Immature natural killer cell (primary cell): ENCODE data around the gene PPP1R3C. TPM values are rescaled to one million over a fixed set of nuclear protein-coding genes. Genes with fewer than 3 reads are reported as not detected.

ENCODE experiments used
- DNase-seq, 3 donors: peaks; one replicate each; pipeline ENCODE4 v3.0.0; 2022; ENCODE audit warnings: mixed read lengths in 1 of 3
- H3K27ac Mint-ChIP-seq, 6 donors: one replicate each; pipeline ENCODE4 v1.8.0; 2020; ENCODE audit warnings: mixed read lengths in 6 of 6, mild to moderate bottlenecking in 5 of 6, inconsistent platforms in 4 of 6, moderate library complexity in 3 of 6
- H3K27me3 Mint-ChIP-seq, 3 donors: one replicate each; pipeline ENCODE4 v1.8.0; 2020 to 2021; ENCODE audit warnings: low read depth in 3 of 3, mild to moderate bottlenecking in 3 of 3, mixed read lengths in 3 of 3, moderate library complexity in 3 of 3, inconsistent platforms in 1 of 3
- H3K36me3 Mint-ChIP-seq, 3 donors: one replicate each; pipeline ENCODE4 v1.8.0; 2020; ENCODE audit warnings: mixed read lengths in 3 of 3, inconsistent platforms in 2 of 3, mild to moderate bottlenecking in 2 of 3
- H3K4me1 Mint-ChIP-seq, 2 donors: one replicate each; pipeline ENCODE4 v1.8.0; 2020; ENCODE audit warnings: inconsistent platforms in 2 of 2, mild to moderate bottlenecking in 2 of 2, mixed read lengths in 2 of 2, moderate library complexity in 1 of 2
- H3K4me3 Mint-ChIP-seq, 5 donors: one replicate each; pipeline ENCODE4 v1.8.0; 2020; ENCODE audit warnings: mild to moderate bottlenecking in 5 of 5, mixed read lengths in 5 of 5, inconsistent platforms in 3 of 5, moderate library complexity in 3 of 5
- H3K9me3 Mint-ChIP-seq, 6 donors: one replicate each; pipeline ENCODE4 v1.8.0; 2020; ENCODE audit warnings: mild to moderate bottlenecking in 6 of 6, mixed read lengths in 6 of 6, inconsistent platforms in 4 of 6, moderate library complexity in 3 of 6
- polyA plus RNA-seq, 3 donors: library from polyadenylated mRNA; unstranded; fragments of 300-500 nt; fragmentation: Illumina TruSeq; gene quantifications; one replicate each; pipeline ENCODE4 v1.2.3, GENCODE V29; 2021

The PPP1R3C gene
- polyA plus RNA-seq, 3 donors from 2014 or later = not detected

DNA sequence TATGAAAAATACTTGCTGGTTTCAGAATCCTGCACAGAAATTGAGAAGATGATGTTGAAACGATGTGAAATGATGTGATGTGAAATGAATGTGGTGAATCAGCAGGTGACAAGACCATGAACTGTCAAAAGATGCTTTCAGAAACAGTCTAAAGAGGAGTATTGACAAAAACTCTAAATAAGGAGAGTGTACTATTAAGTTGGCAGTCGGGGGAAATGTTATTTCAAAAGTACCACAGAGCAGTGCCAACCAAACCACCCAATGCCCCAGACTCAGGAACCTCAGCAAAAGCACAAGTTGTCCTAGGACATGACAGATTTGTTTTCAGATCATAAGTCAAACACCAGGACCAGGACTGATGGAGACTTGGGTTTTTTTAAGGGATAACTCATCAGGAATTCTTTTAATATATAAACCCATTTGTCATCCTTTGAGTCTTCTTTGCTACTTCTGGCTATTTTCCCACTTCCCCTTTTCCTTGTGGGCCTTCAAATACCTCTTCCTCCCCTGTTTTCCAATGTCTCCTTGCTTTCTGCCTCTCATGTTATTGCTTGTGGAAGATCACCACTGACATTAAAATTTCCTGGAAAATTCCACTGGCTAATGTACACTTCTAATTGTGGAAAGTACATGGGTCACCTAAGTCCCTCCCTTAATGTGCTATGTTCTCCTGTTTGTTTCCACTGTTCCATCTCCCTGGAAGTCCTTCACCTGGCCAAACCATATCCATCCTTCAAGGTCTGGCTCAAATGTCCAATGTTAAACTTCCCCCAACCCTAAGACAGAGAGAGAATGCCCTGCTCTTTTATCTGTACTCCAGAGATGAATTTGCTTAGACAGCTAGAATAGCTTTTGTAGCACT is 10.2 kb upstream of the PPP1R3C start:
- no peak for DNase-seq
- peaks cover 8 to 16% (median 11%) of the 10 kb centered on the region in 3 donors for H3K27me3 Mint-ChIP-seq
- no peaks in the 10 kb centered on the region for H3K4me1 Mint-ChIP-seq
- H3K27ac Mint-ChIP-seq = no peak overlapping the region
- H3K36me3 Mint-ChIP-seq = no peaks in the 10 kb centered on the region
- H3K4me3 Mint-ChIP-seq = no peak overlapping the region
- peaks cover 0 to 1% (median 0%) of the 10 kb centered on the region in 6 donors for H3K9me3 Mint-ChIP-seq

DNA sequence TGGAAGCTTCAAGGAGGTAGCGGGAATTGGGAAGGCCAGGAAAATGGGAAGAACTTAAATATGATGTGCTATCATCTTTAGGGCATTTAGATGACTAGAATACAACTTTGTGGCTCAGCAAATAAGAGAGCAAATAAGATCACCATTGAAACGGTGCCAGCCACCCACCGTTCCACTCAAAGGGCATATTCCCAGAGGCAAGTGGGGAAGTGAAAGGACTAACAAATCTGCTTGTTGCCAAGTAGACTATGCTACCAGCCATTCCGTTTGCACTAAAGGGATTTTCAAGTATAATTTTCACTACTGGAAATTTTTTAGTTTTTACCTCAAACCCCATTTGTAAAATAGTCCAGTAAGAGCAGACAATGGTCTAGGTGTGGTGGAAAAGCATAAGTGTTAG is 4.0 kb upstream of the PPP1R3C start:
- no peak for DNase-seq
- no peaks in the 10 kb centered on the region for H3K36me3 Mint-ChIP-seq
- peaks cover 5 to 11% of the 10 kb centered on the region in 2 donors for H3K4me1 Mint-ChIP-seq
- H3K4me3 Mint-ChIP-seq = no peak overlapping the region
- H3K9me3 Mint-ChIP-seq = no peaks in the 10 kb centered on the region
- no peak overlapping the region for H3K27ac Mint-ChIP-seq
- peaks cover 8 to 20% (median 17%) of the 10 kb centered on the region in 3 donors for H3K27me3 Mint-ChIP-seq

DNA sequence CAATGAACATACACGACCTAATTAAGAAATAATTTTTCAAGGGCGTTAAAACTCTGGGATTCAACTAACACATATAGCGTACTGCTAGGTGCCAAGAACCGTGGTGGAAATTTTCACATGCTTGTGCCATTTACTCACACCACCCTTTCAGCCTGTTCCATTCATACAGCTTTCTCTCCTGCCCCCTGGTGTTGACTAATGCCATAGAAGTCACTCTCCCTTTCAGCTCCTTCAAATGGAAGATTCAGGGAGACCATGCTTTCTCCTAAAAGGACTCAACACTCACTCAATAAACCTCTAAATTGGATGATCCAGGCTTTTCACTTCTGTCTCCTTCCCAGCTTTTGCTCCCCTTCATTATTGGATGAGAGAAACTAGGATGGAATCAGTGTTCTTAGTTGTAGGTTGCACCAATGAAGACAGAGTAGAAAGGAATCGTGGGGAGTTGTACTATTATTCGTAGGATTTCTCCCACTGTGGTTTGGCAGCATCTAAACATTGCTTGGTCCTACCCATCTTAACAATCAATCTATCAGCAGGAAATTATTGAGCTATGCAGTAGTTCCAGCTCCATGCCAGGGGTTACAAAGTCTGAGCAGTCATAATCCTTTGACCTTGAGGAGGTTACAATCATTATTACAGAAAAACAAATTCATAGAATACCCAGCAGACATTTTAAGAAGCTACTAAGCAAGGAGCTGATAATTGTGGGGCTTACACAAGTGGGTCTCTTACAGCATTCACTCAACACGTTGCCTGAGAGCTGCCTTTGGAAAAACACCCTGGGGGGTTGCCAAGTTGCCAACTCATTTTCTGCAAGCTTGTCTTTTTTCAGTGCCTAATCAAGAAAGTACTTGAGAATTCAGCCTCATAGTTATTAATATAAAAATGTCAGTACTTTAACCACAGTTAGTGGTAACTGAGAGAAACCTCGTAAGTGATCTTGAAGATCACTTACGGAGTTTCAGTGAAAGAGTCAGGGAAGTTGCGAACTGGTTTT is 2.8 kb upstream of the PPP1R3C start:
- Mint-ChIP-seq H3K36me3 (no peaks in the 10 kb centered on the region), H3K27me3 (peaks cover 6 to 22% (median 21%) of the 10 kb centered on the region in 3 donors), H3K4me1 (peaks cover 5 to 11% of the 10 kb centered on the region in 2 donors), H3K4me3 (no peak overlapping the region), H3K9me3 (no peaks in the 10 kb centered on the region), H3K27ac (no peak overlapping the region)
- peak in 2 of 3 donors; percentile 14 for DNase-seq

DNA sequence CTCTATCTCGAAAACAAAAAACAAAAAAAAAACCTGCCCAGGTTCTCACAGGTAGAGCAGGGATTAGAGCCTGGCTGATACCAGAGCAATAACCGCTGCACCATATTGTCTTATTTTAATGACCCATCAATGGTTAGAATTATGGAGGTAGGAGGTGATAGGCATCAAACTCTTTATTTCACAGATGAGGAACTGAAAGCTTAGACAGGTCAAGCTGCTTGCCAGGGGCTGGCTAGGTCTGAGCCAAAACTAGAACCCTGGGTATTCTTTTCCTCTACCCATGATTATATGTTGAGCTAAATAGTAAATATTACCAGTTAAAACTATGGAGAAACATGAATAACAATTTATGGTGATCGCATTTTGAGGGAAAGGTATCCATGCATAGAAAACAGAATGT is 2.0 kb upstream of the PPP1R3C start:
- no peak overlapping the region for H3K27ac Mint-ChIP-seq
- no peaks in the 10 kb centered on the region for H3K9me3 Mint-ChIP-seq
- H3K36me3 Mint-ChIP-seq = no peaks in the 10 kb centered on the region

DNA sequence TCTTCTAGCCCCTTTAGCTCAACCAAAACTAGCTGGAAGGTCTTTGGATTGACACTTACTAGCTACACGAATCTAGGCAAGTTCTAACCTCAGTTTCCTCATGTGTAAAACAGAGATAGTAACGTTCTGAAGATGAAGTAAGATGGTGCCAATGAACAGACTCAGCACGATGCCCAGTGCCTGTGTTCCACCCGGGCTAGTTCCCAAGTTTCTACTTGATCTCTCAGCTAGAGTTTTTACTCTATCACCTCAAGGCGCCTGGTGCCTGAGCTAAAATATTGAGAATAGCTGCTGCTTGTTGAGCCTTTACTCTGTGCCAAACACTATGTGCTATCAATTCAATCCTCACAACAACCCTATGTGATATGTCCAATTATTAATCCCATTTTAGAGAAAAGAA is 1.4 kb upstream of the PPP1R3C start:
- Mint-ChIP-seq H3K4me1 (peaks cover 5 to 11% of the 10 kb centered on the region in 2 donors), H3K4me3 (peak overlapping the region in 1 of 5 donors; percentile 30), H3K9me3 (no peaks in the 10 kb centered on the region), H3K36me3 (no peaks in the 10 kb centered on the region), H3K27me3 (peaks cover 7 to 22% (median 18%) of the 10 kb centered on the region in 3 donors), H3K27ac (no peak overlapping the region)
- no peak for DNase-seq

More for the DNA sequence above, 2.0 kb upstream of the PPP1R3C start:
- Mint-ChIP-seq H3K4me3 (no peak overlapping the region), H3K27me3 (peaks cover 6 to 22% (median 21%) of the 10 kb centered on the region in 3 donors), H3K4me1 (peaks cover 5 to 11% of the 10 kb centered on the region in 2 donors)
- DNase-seq = no peak

DNA sequence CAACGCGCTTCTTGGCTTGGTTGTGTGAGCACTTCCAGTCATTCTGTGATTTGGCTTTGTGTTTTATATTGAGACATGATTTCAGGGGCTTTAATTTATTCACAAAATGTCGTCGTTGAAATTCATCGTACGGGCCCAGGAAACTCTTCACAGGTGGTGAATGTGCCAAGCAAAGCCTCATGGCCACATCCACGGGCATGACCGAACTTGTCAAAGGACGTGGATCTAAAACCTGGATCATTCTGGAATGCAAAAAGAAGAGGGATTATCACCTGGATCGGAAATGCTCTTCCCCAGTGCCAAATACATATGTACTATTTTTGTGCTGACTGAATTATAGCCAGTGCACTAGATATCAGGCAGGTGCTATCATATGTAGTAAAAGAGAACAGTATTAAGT is 2.2 kb downstream of the PPP1R3C start:
- Mint-ChIP-seq H3K27ac (no peak overlapping the region), H3K4me1 (peaks cover 5 to 11% of the 10 kb centered on the region in 2 donors), H3K4me3 (no peak overlapping the region), H3K9me3 (no peaks in the 10 kb centered on the region), H3K36me3 (no peaks in the 10 kb centered on the region), H3K27me3 (peaks cover 7 to 18% (median 15%) of the 10 kb centered on the region in 3 donors)
- DNase-seq = no peak

DNA sequence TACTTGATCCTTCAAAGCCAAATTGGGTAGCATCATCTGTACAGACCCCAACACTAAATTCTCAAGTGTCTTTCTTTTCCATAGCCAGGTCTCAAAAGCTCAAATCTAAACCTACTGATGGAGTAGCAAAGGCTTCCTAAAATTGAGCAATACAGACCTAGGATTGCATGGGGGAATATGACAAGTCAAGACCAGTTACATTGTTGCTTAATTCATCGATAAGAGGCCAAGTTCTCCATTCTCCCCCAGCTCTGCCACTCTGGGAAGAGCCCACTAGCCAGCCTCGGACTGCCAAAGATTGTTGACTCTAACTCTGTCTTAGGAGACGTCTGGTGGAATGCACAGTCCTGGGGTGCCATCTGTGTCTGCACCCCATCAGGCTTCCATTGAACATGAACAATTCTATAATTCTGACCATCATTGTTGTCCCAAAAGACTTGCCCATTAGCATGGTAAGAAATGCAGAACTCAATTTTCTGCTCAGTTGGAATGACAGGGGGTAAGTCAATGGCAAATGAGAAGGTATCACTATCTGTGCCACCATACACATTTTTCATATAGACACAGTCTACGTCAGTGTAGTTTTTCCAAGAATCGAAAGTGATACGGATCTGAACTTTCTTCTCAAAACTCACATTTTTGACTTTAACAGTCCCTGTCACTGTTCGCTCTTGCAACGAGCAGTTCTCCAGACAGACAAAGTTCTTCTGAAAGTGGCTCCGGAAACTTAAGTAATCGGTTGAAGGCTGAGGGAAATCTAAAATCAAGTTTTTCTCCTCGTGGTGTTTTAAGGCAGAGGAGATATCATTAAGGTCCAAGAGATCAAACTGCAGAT is 2.9 kb downstream of the PPP1R3C start:
- H3K27me3 Mint-ChIP-seq = peaks cover 7 to 20% (median 15%) of the 10 kb centered on the region in 3 donors

DNA sequence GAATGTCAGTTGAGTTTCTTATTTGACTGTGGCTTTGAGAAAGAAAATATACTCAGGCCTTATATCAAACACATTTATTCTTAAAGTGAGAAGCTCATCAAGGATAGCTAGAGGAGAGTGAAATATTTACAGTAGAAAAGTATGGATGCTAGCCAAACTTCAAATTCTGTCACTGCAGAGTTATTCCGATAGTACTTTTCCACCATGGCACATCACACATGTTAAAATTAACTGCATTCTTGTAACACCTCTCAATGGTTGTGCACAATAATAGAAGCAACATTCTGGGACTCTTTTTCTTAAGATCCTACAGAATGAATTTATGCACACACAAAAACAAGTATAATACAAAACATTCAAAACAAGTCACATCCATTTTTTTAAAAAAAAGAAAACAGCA is 4.5 kb downstream of the PPP1R3C start:
- H3K27me3 Mint-ChIP-seq = peaks cover 2 to 15% (median 10%) of the 10 kb centered on the region in 3 donors
- H3K4me3 Mint-ChIP-seq = no peak overlapping the region
- no peaks in the 10 kb centered on the region for H3K9me3 Mint-ChIP-seq
- no peak for DNase-seq
- no peaks in the 10 kb centered on the region for H3K36me3 Mint-ChIP-seq
- no peak overlapping the region for H3K27ac Mint-ChIP-seq
- peaks cover 3 to 7% of the 10 kb centered on the region in 2 donors for H3K4me1 Mint-ChIP-seq

More for the DNA sequence above, 2.9 kb downstream of the PPP1R3C start:
- no peaks in the 10 kb centered on the region for H3K36me3 Mint-ChIP-seq
- peaks cover 5 to 11% of the 10 kb centered on the region in 2 donors for H3K4me1 Mint-ChIP-seq
- H3K4me3 Mint-ChIP-seq = no peak overlapping the region
- no peak overlapping the region for H3K27ac Mint-ChIP-seq
- no peaks in the 10 kb centered on the region for H3K9me3 Mint-ChIP-seq
- no peak for DNase-seq

DNA sequence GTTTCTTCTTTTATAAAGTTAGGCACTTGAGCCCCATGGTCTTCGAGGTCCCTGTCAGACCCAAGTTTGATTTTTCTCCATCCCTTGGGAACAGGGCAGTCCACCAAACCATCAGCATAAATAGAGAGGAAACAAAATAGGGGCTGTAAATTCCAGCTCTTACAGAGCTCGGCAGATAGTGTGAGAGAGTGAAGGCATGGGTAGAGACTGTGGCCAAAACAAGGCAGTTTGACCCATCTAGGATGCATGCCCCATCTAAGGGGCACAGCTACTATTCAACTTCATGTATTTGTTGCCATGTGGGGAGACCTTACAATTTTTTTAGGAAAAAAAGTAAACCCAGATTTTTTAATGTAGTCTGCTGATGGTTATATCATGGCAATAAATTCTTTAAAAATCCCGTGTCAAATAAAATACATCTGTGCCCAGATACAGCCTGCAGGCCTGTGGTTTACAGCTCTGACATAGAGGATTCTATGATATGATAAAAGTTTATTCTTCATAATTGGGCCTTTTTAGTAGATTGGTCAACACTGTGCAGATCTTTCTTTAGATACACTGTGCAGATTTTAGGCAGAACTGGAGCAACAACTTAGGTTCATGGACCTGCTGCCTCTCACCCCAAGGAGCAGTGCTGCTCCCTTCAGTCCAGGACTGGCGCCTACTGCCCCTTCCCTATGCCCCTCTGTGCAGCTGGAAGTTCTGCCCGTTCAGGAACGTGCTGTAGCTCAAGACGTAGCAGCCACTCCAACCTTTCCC is 5.3 kb downstream of the PPP1R3C start:
- H3K36me3 Mint-ChIP-seq = no peaks in the 10 kb centered on the region
- H3K9me3 Mint-ChIP-seq = peaks cover 0 to 3% (median 1%) of the 10 kb centered on the region in 6 donors
- H3K27me3 Mint-ChIP-seq = peaks cover 2 to 17% (median 6%) of the 10 kb centered on the region in 3 donors

DNA sequence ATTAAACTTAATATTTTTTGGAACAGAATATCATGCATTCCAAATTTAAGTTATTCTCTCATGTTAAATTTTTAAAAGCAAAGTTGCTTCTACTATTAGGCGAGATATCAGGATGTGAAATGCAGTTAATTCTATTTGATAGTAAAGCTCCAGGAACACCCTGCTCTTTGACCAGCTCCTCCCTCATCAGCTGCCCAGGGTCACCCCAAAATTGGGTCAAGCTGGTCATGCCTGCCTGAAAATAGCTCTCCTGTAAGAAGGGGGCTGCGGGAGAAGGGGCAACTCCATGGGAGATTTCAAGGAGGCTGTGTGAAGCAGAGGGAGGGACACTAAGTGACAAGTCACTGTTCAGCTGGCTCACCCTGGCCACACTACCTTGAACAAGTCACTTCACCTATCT is 5.9 kb downstream of the PPP1R3C start:
- H3K9me3 Mint-ChIP-seq = peaks cover 0 to 5% (median 2%) of the 10 kb centered on the region in 6 donors
- no peak overlapping the region for H3K4me3 Mint-ChIP-seq
- H3K27me3 Mint-ChIP-seq = peaks cover 2 to 13% (median 4%) of the 10 kb centered on the region in 3 donors
- no peaks in the 10 kb centered on the region for H3K36me3 Mint-ChIP-seq
- DNase-seq = no peak
- H3K27ac Mint-ChIP-seq = no peak overlapping the region
- no peaks in the 10 kb centered on the region for H3K4me1 Mint-ChIP-seq

More for the DNA sequence above, 5.3 kb downstream of the PPP1R3C start:
- Mint-ChIP-seq H3K4me1 (peaks cover 0 to 2% of the 10 kb centered on the region in 2 donors), H3K4me3 (no peak overlapping the region), H3K27ac (no peak overlapping the region)
- no peak for DNase-seq

DNA sequence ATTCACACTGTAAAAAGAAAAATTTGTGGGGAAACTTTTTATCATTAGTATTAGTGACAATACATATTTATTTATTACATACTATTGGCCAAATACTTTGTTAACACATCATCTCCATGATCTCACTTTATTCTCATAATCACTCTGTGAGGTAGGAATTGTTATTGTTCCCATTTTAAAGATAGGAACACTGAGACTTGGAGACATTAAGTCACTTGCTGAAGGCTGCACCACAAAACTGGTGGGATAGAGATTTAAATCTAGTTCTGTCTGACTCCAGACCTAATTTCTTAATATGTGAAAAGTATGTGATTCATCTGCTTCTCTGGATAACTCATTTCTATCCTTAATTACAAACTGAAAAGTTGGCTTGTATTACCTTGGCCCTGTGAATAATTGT is 8.2 kb downstream of the PPP1R3C start:
- no peak overlapping the region for H3K27ac Mint-ChIP-seq
- H3K4me1 Mint-ChIP-seq = no peaks in the 10 kb centered on the region
- peaks cover 0 to 5% (median 3%) of the 10 kb centered on the region in 6 donors for H3K9me3 Mint-ChIP-seq
- no peaks in the 10 kb centered on the region for H3K36me3 Mint-ChIP-seq
- no peak for DNase-seq
- peaks cover 0 to 8% (median 2%) of the 10 kb centered on the region in 3 donors for H3K27me3 Mint-ChIP-seq
- H3K4me3 Mint-ChIP-seq = no peak overlapping the region

DNA sequence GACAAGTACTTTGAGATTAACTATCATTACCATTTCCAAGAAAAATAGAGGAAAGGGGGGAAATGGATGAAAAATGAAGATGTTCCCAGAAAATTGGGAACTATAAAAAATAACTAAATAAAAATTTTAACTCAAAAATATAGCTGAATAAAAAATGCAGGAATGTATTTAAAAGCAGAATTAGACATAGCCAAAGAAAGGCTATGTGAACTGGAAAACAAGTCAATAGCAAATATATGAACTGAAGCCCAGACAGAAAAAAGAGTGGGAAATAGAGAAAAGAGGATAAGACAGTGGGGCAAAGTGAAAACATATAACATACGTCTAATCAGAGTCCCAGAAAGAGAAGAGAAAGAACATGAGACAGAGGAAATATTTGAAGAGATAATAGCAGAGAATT is 10.3 kb downstream of the PPP1R3C start:
- H3K9me3 Mint-ChIP-seq = peaks cover 0 to 5% (median 3%) of the 10 kb centered on the region in 6 donors
- DNase-seq = no peak
- H3K36me3 Mint-ChIP-seq = no peaks in the 10 kb centered on the region
- H3K4me3 Mint-ChIP-seq = no peak overlapping the region
- peaks cover 0 to 8% (median 0%) of the 10 kb centered on the region in 3 donors for H3K27me3 Mint-ChIP-seq
- no peaks in the 10 kb centered on the region for H3K4me1 Mint-ChIP-seq
- H3K27ac Mint-ChIP-seq = no peak overlapping the region
